Kidney (tissue), 14 donors: Measurements from ENCODE around the gene TBC1D10B. TPM values are rescaled to one million over a fixed set of nuclear protein-coding genes. Genes with fewer than 3 reads are reported as not detected.
A peak's percentile ranks its signal among the peaks of the same experiment; 100 is the strongest.

Experiments
- DNase-seq, 5 donors: peaks; one replicate each; pipeline ENCODE4 v3.0.0-alpha.2; 2013 to 2020
- FAIRE-seq: peaks from 2 replicates; lab custom pipeline; 2012; peaks lifted over from hg19 to GRCh38; lab: Jason Lieb, UNC
- H3K27ac ChIP-seq, 2 donors: one replicate each; pipeline ENCODE4 v1.7.0; 2013; ENCODE audit warnings: low read depth in 2 of 2, low read length in 2 of 2, inconsistent platforms in 1 of 2
- H3K27me3 ChIP-seq: one replicate; pipeline ENCODE4 v1.7.1; 2013; ENCODE audit warnings: low read length, inconsistent platforms; ENCODE audit not compliant: control insufficient read depth, insufficient read depth
- H3K36me3 ChIP-seq, 3 donors: one replicate each; pipeline versions ENCODE4 v1.7.0 to v1.7.1; 2013; ENCODE audit warnings: low read length in 3 of 3, control low read depth in 1 of 3, inconsistent platforms in 1 of 3; ENCODE audit not compliant: insufficient read depth in 3 of 3, control insufficient read depth in 2 of 3
- H3K4me1 ChIP-seq, 3 donors: one replicate each; pipeline versions ENCODE4 v1.7.0 to v1.7.1; 2013; ENCODE audit warnings: low read length in 3 of 3, inconsistent platforms in 1 of 3, low read depth in 1 of 3; ENCODE audit not compliant: control insufficient read depth in 2 of 3, insufficient read depth in 2 of 3
- H3K4me3 ChIP-seq, 3 donors: one replicate each; pipeline versions ENCODE4 v1.7.0 to v1.8.1; 2013; ENCODE audit warnings: low read length in 3 of 3, control low read depth in 1 of 3, inconsistent platforms in 1 of 3
- H3K9ac ChIP-seq, 3 donors: one replicate each; pipeline versions ENCODE4 v1.7.0 to v1.7.1; 2013; ENCODE audit warnings: low read length in 3 of 3, control low read depth in 1 of 3, inconsistent platforms in 1 of 3
- H3K9me3 ChIP-seq, 3 donors: one replicate each; pipeline versions ENCODE4 v1.7.0 to v1.7.1; 2013; ENCODE audit warnings: low read length in 3 of 3, control low read depth in 1 of 3, inconsistent platforms in 1 of 3; ENCODE audit not compliant: control insufficient read depth in 2 of 3, insufficient read depth in 1 of 3
- intact Hi-C: fragments of 100-400 bp; cut with DNase I; formaldehyde crosslinking; loops from one replicate; pipeline ENCODE4 v1.11.1; 2022
- polyA plus RNA-seq: library from polyadenylated mRNA; stranded (reverse); fragments of 350-450 nt; fragmentation: Illumina TruSeq; extraction: RNeasy Lipid Tissue Mini Kit (QIAGEN cat#74804); gene quantifications from one replicate; pipeline ENCODE4 v1.2.3, GENCODE V29; 2014; ENCODE audit warnings: low read depth, low replicate concordance; ENCODE audit not compliant: insufficient read depth
- total RNA-seq: library from RNA; stranded (reverse); fragmentation: NEBNext Ultra II Directional; extraction: Animal tissue kit (Norgen Biotek cat#: 25700); gene quantifications from one replicate; pipeline ENCODE4 v1.2.1, GENCODE V29; 2021
- TF ChIP-seq, protein P1 (sequence below): IDR thresholded peaks from 3 replicates; pipeline ENCODE4 v1.5.1; 2012; ENCODE audit warnings: mild to moderate bottlenecking, moderate library complexity, borderline replicate concordance; ENCODE audit not compliant: insufficient read depth; ENCODE audit errors: extremely low read depth
- donor health status: control.
- donor health status: control.
- donor health status: control.
- donor health status: control.
- donor health status: control.
- donor health status: DM: yes; HTN: yes; CAD: no.
- donor health status: Normal renal cell carcinoma (clear cell type).

Gene TBC1D10B
- total and polyA plus RNA-seq, 2 donors from 2014 or later, result 30.1 to 32.7 TPM

GRCh38 chr16:30380072-30380802 lies 9.9 kb upstream of the TBC1D10B start:
- TF ChIP-seq, protein P1, sequence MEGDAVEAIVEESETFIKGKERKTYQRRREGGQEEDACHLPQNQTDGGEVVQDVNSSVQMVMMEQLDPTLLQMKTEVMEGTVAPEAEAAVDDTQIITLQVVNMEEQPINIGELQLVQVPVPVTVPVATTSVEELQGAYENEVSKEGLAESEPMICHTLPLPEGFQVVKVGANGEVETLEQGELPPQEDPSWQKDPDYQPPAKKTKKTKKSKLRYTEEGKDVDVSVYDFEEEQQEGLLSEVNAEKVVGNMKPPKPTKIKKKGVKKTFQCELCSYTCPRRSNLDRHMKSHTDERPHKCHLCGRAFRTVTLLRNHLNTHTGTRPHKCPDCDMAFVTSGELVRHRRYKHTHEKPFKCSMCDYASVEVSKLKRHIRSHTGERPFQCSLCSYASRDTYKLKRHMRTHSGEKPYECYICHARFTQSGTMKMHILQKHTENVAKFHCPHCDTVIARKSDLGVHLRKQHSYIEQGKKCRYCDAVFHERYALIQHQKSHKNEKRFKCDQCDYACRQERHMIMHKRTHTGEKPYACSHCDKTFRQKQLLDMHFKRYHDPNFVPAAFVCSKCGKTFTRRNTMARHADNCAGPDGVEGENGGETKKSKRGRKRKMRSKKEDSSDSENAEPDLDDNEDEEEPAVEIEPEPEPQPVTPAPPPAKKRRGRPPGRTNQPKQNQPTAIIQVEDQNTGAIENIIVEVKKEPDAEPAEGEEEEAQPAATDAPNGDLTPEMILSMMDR, result no peak

GRCh38 chr16:30379158-30379783 lies 9.0 kb upstream of the TBC1D10B start:
- intact Hi-C loops, result no loop called here
- Histone ChIP-seq H3K9me3 (no peaks in the 10 kb centered on the region), H3K9ac (peak overlapping the region; percentile 30 to 77 (median 34)), H3K27me3 (no peaks in the 10 kb centered on the region), H3K4me1 (peaks cover 0 to 10% (median 4%) of the 10 kb centered on the region in 3 donors), H3K4me3 (peak overlapping the region; percentile 61 to 95 (median 83)), H3K27ac (peak overlapping the region; percentile 78 to 92), H3K36me3 (no peaks in the 10 kb centered on the region)
- TF ChIP-seq, protein P1, result no peak
- DNase-seq, result peak in 1 of 5 donors; percentile 80
- no peak for FAIRE-seq

More at GRCh38 chr16:30380072-30380802, 9.9 kb upstream of the TBC1D10B start:
- intact Hi-C loops, result no loop called here
- no peak overlapping the region for H3K27ac ChIP-seq
- no peak overlapping the region for H3K4me3 ChIP-seq
- no peaks in the 10 kb centered on the region for H3K36me3 ChIP-seq
- no peak overlapping the region for H3K9ac ChIP-seq
- peaks cover 0 to 10% (median 4%) of the 10 kb centered on the region in 3 donors for H3K4me1 ChIP-seq
- DNase-seq, result no peak
- no peak for FAIRE-seq
- H3K27me3 ChIP-seq, result no peaks in the 10 kb centered on the region
- no peaks in the 10 kb centered on the region for H3K9me3 ChIP-seq

DNA sequence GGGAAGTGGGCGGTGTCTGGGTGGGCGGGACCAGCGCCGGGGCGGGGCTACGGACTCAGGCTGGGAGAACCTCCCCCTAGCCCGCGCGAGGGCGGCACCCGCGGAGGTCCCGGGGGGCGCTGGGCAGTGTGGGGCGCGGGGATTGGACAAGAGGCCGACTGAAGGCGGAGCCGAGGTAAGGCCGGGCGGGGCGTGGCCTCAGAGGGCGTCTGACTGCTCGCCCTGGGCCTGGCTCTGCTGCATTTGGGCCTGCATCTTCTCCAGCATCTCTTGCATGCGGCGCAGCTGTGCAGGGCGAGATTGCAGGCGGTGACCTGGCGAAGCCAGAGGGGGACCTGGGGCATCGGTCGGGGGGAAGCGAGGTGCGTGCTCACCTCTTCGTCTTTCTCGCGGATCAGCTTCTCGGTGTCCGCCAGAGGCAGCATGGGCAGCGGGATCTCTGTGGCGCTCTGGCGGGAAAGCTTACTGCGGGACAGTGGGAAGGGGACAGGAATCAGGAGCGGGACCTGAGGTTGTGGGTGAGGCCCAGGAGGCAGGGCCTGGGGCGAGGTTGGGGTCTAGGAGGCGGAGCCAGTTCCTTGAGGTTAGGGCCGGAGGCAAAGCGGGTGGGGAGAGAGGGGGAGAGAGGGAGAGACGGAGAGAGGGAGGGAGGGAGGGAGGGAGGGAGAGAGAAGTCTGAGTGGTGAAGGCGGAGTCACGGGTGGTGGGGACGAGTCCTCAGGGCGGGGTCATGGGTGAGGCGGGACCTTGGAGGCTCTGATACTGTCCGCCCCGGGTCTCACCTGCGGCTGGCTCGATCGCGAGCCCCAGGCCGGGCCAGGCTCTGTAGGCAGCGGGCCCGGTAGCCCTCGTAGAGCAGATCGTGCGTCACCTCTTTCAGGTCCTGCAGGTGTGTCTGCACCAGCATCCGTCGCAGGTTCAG lies 8.2 kb upstream of the TBC1D10B start:
- Histone ChIP-seq H3K36me3 (no peaks in the 10 kb centered on the region), H3K9me3 (no peaks in the 10 kb centered on the region), H3K27ac (peak overlapping the region; percentile 99 to 100), H3K9ac (peak overlapping the region; percentile 34 to 97 (median 34)), H3K4me1 (peaks cover 0 to 10% (median 4%) of the 10 kb centered on the region in 3 donors), H3K4me3 (peak overlapping the region; percentile 61 to 95 (median 83)), H3K27me3 (no peaks in the 10 kb centered on the region)
- FAIRE-seq (no peak), DNase-seq (peak; percentile 99 to 100 (median 100))
- TF ChIP-seq, protein P1, result no peak
- intact Hi-C loops, result no loop called here
